H1 (cell line): ENCODE data around the gene PHOSPHO1. TPM values are rescaled to one million over a fixed set of nuclear protein-coding genes. Genes with fewer than 3 reads are reported as not detected.
A peak's percentile ranks its signal among the peaks of the same experiment; 100 is the strongest.

Experiments used
- CTCF ChIA-PET: fragments of 300-600 bp; sonication (Branson Sonifier 250); formaldehyde crosslinking; loops from one replicate; lab custom pipeline; 2021; ENCODE audit not compliant: partially characterized antibody; lab: Charles Lee
- POLR2A ChIA-PET: fragments of 300-600 bp; sonication (Branson Sonifier 250); formaldehyde crosslinking; loops from one replicate; lab custom pipeline; 2021; ENCODE audit warnings: inconsistent platforms; ENCODE audit not compliant: partially characterized antibody; lab: Charles Lee
- DNase-seq, 2 experiments: peaks; one replicate each; pipeline versions ENCODE4 v3.0.0 to v3.0.0-alpha.2; 2010 to 2022; ENCODE audit warnings: low spot score in 2 of 2, low read depth in 1 of 2, mixed read lengths in 1 of 2
- FAIRE-seq: peaks from 2 replicates; lab custom pipeline; 2011; peaks lifted over from hg19 to GRCh38; lab: Jason Lieb, UNC
- H2AFZ ChIP-seq: 2 replicates; pipeline ENCODE4 v1.8.1; 2012; ENCODE audit warnings: low read length, inconsistent platforms
- H2AK5ac ChIP-seq: 2 replicates; pipeline ENCODE4 v1.6.1; 2013; ENCODE audit warnings: low read depth, low read length
- H2BK120ac ChIP-seq: replicated peaks from 2 replicates; pipeline ENCODE3; 2013; ENCODE audit warnings: low read depth, low read length, inconsistent platforms
- H2BK12ac ChIP-seq: 2 replicates; pipeline ENCODE4 v1.6.1; 2013; ENCODE audit warnings: low read depth, low read length
- H2BK15ac ChIP-seq: 2 replicates; pipeline ENCODE4 v1.6.1; 2013; ENCODE audit warnings: low read length
- H2BK20ac ChIP-seq: 2 replicates; pipeline ENCODE4 v1.6.1; 2013; ENCODE audit warnings: low read length
- H2BK5ac ChIP-seq: 2 replicates; pipeline ENCODE4 v1.6.1; 2013; ENCODE audit warnings: low read depth, low read length
- H3K14ac ChIP-seq: 2 replicates; pipeline ENCODE4 v1.6.1; 2013; ENCODE audit warnings: inconsistent platforms; ENCODE audit not compliant: insufficient read length
- H3K18ac ChIP-seq: 2 replicates; pipeline ENCODE4 v1.6.1; 2013; ENCODE audit warnings: low read length; ENCODE audit errors: extremely low read depth
- H3K23ac ChIP-seq: 2 replicates; pipeline ENCODE4 v1.6.1; 2013; ENCODE audit warnings: inconsistent platforms; ENCODE audit not compliant: insufficient read length
- H3K23me2 ChIP-seq: 2 replicates; pipeline ENCODE4 v1.6.1; 2013; ENCODE audit warnings: low read depth, low read length
- H3K27ac ChIP-seq: 2 replicates; pipeline ENCODE4 v1.6.1; 2011; ENCODE audit warnings: low read depth, low read length, inconsistent platforms
- H3K27me3 ChIP-seq, 4 experiments: replicated peaks in 1 of 4; 1 replicate in 1 of 4; 2 replicates in 3 of 4; pipeline versions ENCODE4 v1.6.1 to v1.8.1; 2011 to 2013; ENCODE audit warnings: low read length in 3 of 4, mild to moderate bottlenecking in 3 of 4, inconsistent platforms in 2 of 4, mixed read lengths in 2 of 4, moderate library complexity in 1 of 4; ENCODE audit not compliant: control insufficient read depth in 3 of 4, insufficient read depth in 3 of 4; ENCODE audit errors: extremely low read depth in 1 of 4
- H3K36me3 ChIP-seq, 4 experiments: 2 replicates each; pipeline versions ENCODE4 v1.6.1 to v1.8.1; 2011 to 2013; ENCODE audit warnings: mild to moderate bottlenecking in 4 of 4, low read length in 3 of 4, moderate library complexity in 2 of 4, control low read depth in 1 of 4, inconsistent platforms in 1 of 4; ENCODE audit not compliant: insufficient read depth in 4 of 4, control insufficient read depth in 2 of 4
- H3K4ac ChIP-seq: replicated peaks from 2 replicates; pipeline ENCODE3; 2013; ENCODE audit warnings: low read length, low read depth, mixed read lengths, inconsistent platforms; ENCODE audit not compliant: insufficient read length
- H3K4me1 ChIP-seq, 4 experiments: replicated peaks in 1 of 4; 1 replicate in 1 of 4; 2 replicates in 3 of 4; pipeline versions ENCODE4 v1.6.1 to v1.8.1; 2011 to 2013; ENCODE audit warnings: low read length in 3 of 4, inconsistent platforms in 2 of 4, mixed read lengths in 1 of 4; ENCODE audit not compliant: insufficient read depth in 4 of 4, control insufficient read depth in 3 of 4
- H3K4me2 ChIP-seq, 2 experiments: 2 replicates each; pipeline versions ENCODE4 v1.6.1 to v1.8.1; 2011 to 2013; ENCODE audit warnings: low read depth in 2 of 2, low read length in 2 of 2, control low read depth in 1 of 2, inconsistent platforms in 1 of 2, mild to moderate bottlenecking in 1 of 2; ENCODE audit not compliant: insufficient read depth in 1 of 2
- H3K4me3 ChIP-seq, 4 experiments: fragments of 200-600, 300-600 bp in 1 of 4; sonication (generic), shearing (Covaris generic), sonication (Bioruptor Twin) in 1 of 4; 2 replicates each; pipeline versions ENCODE4 v1.5.1 to v1.8.1; 2011 to 2016; ENCODE audit warnings: low read length in 4 of 4, low read depth in 3 of 4, control low read depth in 2 of 4, inconsistent platforms in 2 of 4, mild to moderate bottlenecking in 2 of 4, mixed read lengths in 1 of 4, moderate library complexity in 1 of 4; ENCODE audit not compliant: insufficient read depth in 2 of 4; ENCODE audit errors: extremely low read depth in 1 of 4
- H3K56ac ChIP-seq: replicated peaks from 2 replicates; pipeline ENCODE3; 2013; ENCODE audit warnings: low read depth, mild to moderate bottlenecking, mixed read lengths, low read length, inconsistent platforms; ENCODE audit not compliant: insufficient read length
- H3K79me1 ChIP-seq: 2 replicates; pipeline ENCODE4 v1.6.1; 2013; ENCODE audit warnings: low read depth, low read length, control low read depth
- H3K79me2 ChIP-seq, 2 experiments: 2 replicates each; pipeline versions ENCODE4 v1.6.1 to v1.8.1; 2012 to 2013; ENCODE audit warnings: low read length in 2 of 2, mild to moderate bottlenecking in 2 of 2, inconsistent platforms in 1 of 2; ENCODE audit not compliant: insufficient read depth in 2 of 2, control insufficient read depth in 1 of 2
- H3K9ac ChIP-seq, 4 experiments: replicated peaks in 1 of 4; 1 replicate in 1 of 4; 2 replicates in 3 of 4; pipeline versions ENCODE4 v1.6.1 to v1.8.1; 2011 to 2013; ENCODE audit warnings: low read depth in 3 of 4, low read length in 3 of 4, control low read depth in 2 of 4, mild to moderate bottlenecking in 2 of 4, moderate library complexity in 2 of 4, inconsistent platforms in 1 of 4; ENCODE audit errors: extremely low read depth in 1 of 4
- H3K9me3 ChIP-seq, 2 experiments: 2 replicates each; pipeline versions ENCODE4 v1.6.1 to v1.8.1; 2012 to 2013; ENCODE audit warnings: mild to moderate bottlenecking in 2 of 2, moderate library complexity in 2 of 2, control low read depth in 1 of 2, inconsistent platforms in 1 of 2, low read depth in 1 of 2, low read length in 1 of 2, mixed read lengths in 1 of 2; ENCODE audit not compliant: insufficient read depth in 2 of 2
- H4K20me1 ChIP-seq, 2 experiments: replicated peaks in 1 of 2; 2 replicates each; pipeline versions ENCODE3 to v1.8.1; 2011 to 2013; ENCODE audit warnings: inconsistent platforms in 2 of 2, low read length in 2 of 2, mild to moderate bottlenecking in 1 of 2; ENCODE audit not compliant: insufficient read depth in 2 of 2, control insufficient read depth in 1 of 2
- H4K5ac ChIP-seq: 2 replicates; pipeline ENCODE4 v1.6.1; 2013; ENCODE audit warnings: low read length, low read depth, mixed read lengths, inconsistent platforms; ENCODE audit not compliant: insufficient read length
- H4K8ac ChIP-seq: 2 replicates; pipeline ENCODE4 v1.8.0; 2013; ENCODE audit warnings: mild to moderate bottlenecking, moderate library complexity, low read length, inconsistent platforms; ENCODE audit not compliant: insufficient read depth; ENCODE audit errors: extremely low read depth
- H4K91ac ChIP-seq: replicated peaks from 2 replicates; pipeline ENCODE3; 2013; ENCODE audit warnings: low read length, mixed read lengths, inconsistent platforms; ENCODE audit not compliant: insufficient read length
- BCL11A ChIP-seq, 2 experiments: IDR thresholded peaks; one replicate each; pipeline ENCODE4 v1.6.1; 2011; ENCODE audit warnings: low read depth in 2 of 2, low read length in 2 of 2, mild to moderate bottlenecking in 2 of 2
- CTCF ChIP-seq, 3 experiments: IDR thresholded peaks; 1 replicate in 2 of 3; 2 replicates in 1 of 3; pipeline versions ENCODE4 v1.5.1 to v1.6.1; 2011; ENCODE audit warnings: low read length in 3 of 3, mild to moderate bottlenecking in 3 of 3, inconsistent platforms in 2 of 3, low read depth in 1 of 3, moderate library complexity in 1 of 3; ENCODE audit not compliant: insufficient read depth in 1 of 3; ENCODE audit errors: control extremely low read depth in 1 of 3
- JUN ChIP-seq: IDR thresholded peaks from 2 replicates; pipeline ENCODE4 v1.6.1; 2011; ENCODE audit warnings: low read depth, mild to moderate bottlenecking, improper control_type of control experiment, low read length
- KDM1A ChIP-seq: fragments of 200-600, 300-600 bp; sonication (generic); IDR thresholded peaks from 2 replicates; pipeline ENCODE4 v1.7.1; 2016; ENCODE audit warnings: mild to moderate bottlenecking, low read length, borderline replicate concordance
- KDM4A ChIP-seq: IDR thresholded peaks from one replicate; pipeline ENCODE4 v1.7.1; 2012; ENCODE audit warnings: low read depth, mild to moderate bottlenecking, moderate library complexity, low read length, inconsistent platforms; ENCODE audit not compliant: severe bottlenecking
- POLR2AphosphoS5 ChIP-seq: IDR thresholded peaks from 2 replicates; pipeline ENCODE4 v1.6.1; 2011; ENCODE audit warnings: low read depth, low read length
- POU5F1 ChIP-seq: IDR thresholded peaks from 2 replicates; pipeline ENCODE4 v1.6.1; 2011; ENCODE audit warnings: low read depth, mild to moderate bottlenecking, low read length, moderate library complexity
- TBP ChIP-seq: IDR thresholded peaks from 2 replicates; pipeline ENCODE4 v1.6.1; 2011; ENCODE audit warnings: low read depth, low read length, improper control_type of control experiment
- TEAD4 ChIP-seq: IDR thresholded peaks from 2 replicates; pipeline ENCODE4 v1.6.1; 2012; ENCODE audit warnings: low read depth, low read length, inconsistent platforms, mixed read lengths
- ZNF274 ChIP-seq: IDR thresholded peaks from 2 replicates; pipeline ENCODE4 v1.7.0; 2012; ENCODE audit warnings: low read length, borderline replicate concordance; ENCODE audit errors: extremely low read depth
- WGBS, 2 experiments: shearing (Covaris generic) in 1 of 2; methylation state at CpG; one replicate each; pipeline versions ENCODE4 v1.1.6 to v1.1.7; 2013 to 2015; ENCODE audit warnings: low lambda C conversion rate in 2 of 2, mixed read lengths in 2 of 2, inconsistent platforms in 1 of 2, low coverage in 1 of 2, missing lambda C conversion rate in 1 of 2; ENCODE audit not compliant: insufficient replicate concordance in 2 of 2, insufficient coverage in 1 of 2, insufficient read length in 1 of 2; ENCODE audit errors: extremely low coverage in 1 of 2, missing lambda C conversion rate in 1 of 2; 5-methylcytosine and 5-hydroxymethylcytosine counted together
- polyA plus RNA-seq, 7 experiments: library from polyadenylated mRNA; depleted of rRNA in 3 of 7; stranded (reverse) in 5 of 7; unstranded in 2 of 7; fragments of >200 nt in 5 of 7; fragments of 200-250 nt in 2 of 7; gene quantifications; 1 replicate in 5 of 7; 2 replicates in 1 of 7; 4 replicates in 1 of 7; pipeline versions ENCODE4 v1.2.1 to v1.2.3, GENCODE V29; 2011 to 2013; ENCODE audit warnings: missing spikeins in 2 of 7, mixed read lengths in 2 of 7
- total RNA-seq: library from RNA; stranded (reverse); fragmentation: NEBNext Ultra II Directional; extraction: Animal tissue kit (Norgen Biotek cat#: 25700); gene quantifications from 2 replicates; pipeline ENCODE4 v1.2.1, GENCODE V29; 2021

PHOSPHO1 gene
- total and polyA plus RNA-seq, 2 of the 8 experiments (the other 6 are each of a cell fraction or from before 2014, with no cell fraction given): 0.34 to 0.45 TPM

- Histone ChIP-seq H4K91ac (no peak overlapping the region), H3K27me3 (no peaks in the 10 kb centered on the region), H3K9me3 (no peaks in the 10 kb centered on the region), H3K9ac (no peak overlapping the region), H2BK12ac (no peak overlapping the region), H2BK5ac (no peak overlapping the region), H4K5ac (no peak overlapping the region), H4K8ac (no peak overlapping the region), H3K56ac (no peak overlapping the region), H3K79me1 (no peaks in the 10 kb centered on the region), H2BK15ac (no peak overlapping the region), H2BK20ac (no peak overlapping the region), H4K20me1 (no peaks in the 10 kb centered on the region), H3K14ac (no peak overlapping the region), H2BK120ac (no peak overlapping the region), H3K18ac (no peak overlapping the region), H3K27ac (no peak overlapping the region), H3K23ac (no peak overlapping the region), H3K4ac (no peak overlapping the region), H3K23me2 (no peaks in the 10 kb centered on the region), H2AFZ (no peak overlapping the region), H3K79me2 (no peaks in the 10 kb centered on the region), H3K36me3 (no peaks in the 10 kb centered on the region), H2AK5ac (no peak overlapping the region), H3K4me3 (no peak overlapping the region), H3K4me1 (no peaks in the 10 kb centered on the region; a peak in 1 of 7 replicates), H3K4me2 (no peak overlapping the region)
- WGBS, 2 experiments: 88% methylated on average over 12 of the region's 12 CpGs; no CpG with 5 or more reads in 1 of the 2 experiments
- FAIRE-seq (no peak), DNase-seq (no peak)
- ChIA-PET POLR2A (interaction anchor here (1.8 kb wide), 1 partner anchor 10 kb away, joined by 4 read pairs; no protein-coding TSS in a partner anchor), CTCF (interaction anchor here (0.6 to 1.7 kb wide), 6 partner anchors 11 to 158 kb away, joined by 3 to 5 read pairs (median 3); no protein-coding TSS in a partner anchor)
- TF ChIP-seq JUN (no peak), CTCF (IDR thresholded peaks at IDR 0.05; ENCODE audit: control extremely low read depth in 1 of 3, insufficient read depth in 1 of 3, low read depth in 1 of 3, low read length in 3 of 3) (no peak), KDM1A (peak; percentile 80; the same call in 1 of the 2 replicates), TBP (no peak), ZNF274 (no peak), KDM4A (no peak), TEAD4 (no peak), BCL11A (IDR thresholded peaks at IDR 0.05; ENCODE audit: low read depth in 2 of 2, low read length in 2 of 2) (no peak), POU5F1 (no peak), POLR2AphosphoS5 (no peak)
Measured at GRCh38 chr17:49249890-49250522, 19.4 kb upstream of the PHOSPHO1 start.
